HPDE6-E6E7 (cell line): ENCODE results near the gene PRR33.
"Not testable (repeated sequence)": the region's sequence is repeated elsewhere in the genome, so short reads cannot be mapped to it uniquely, and the experiment has no call there.

ENCODE experiments used
- DNase-seq: peaks from one replicate; pipeline ENCODE4 v3.0.0; 2011; ENCODE audit warnings: missing footprints; ENCODE audit errors: extremely low spot score

PRR33 gene

GRCh38 chr11:1889224-1889930 lies 2.3 kb downstream of the PRR33 start:
- DNase-seq = no peak

- DNase-seq = no peak
Measured at GRCh38 chr11:1888811-1889210, 2.9 kb downstream of the PRR33 start.

- DNase-seq = no peak
Measured at GRCh38 chr11:1888347-1888753, 3.3 kb downstream of the PRR33 start.

- no peak for DNase-seq
Measured at GRCh38 chr11:1887451-1888346, 4.0 kb downstream of the PRR33 start.

GRCh38 chr11:1886551-1886950 lies 5.1 kb downstream of the PRR33 start:
- DNase-seq = not testable (repeated sequence)

GRCh38 chr11:1884303-1884700 lies 7.4 kb downstream of the PRR33 start:
- DNase-seq = no peak

GRCh38 chr11:1883346-1884302 lies 8.1 kb downstream of the PRR33 start:
- no peak for DNase-seq

GRCh38 chr11:1882265-1883238 lies 9.1 kb downstream of the PRR33 start:
- DNase-seq = peak; percentile 71

- DNase-seq = no peak
Measured at GRCh38 chr11:1881442-1882264, 10.0 kb downstream of the PRR33 start.

GRCh38 chr11:1880746-1881441 lies 10.8 kb downstream of the PRR33 start:
- no peak for DNase-seq

GRCh38 chr11:1879941-1880720 lies 11.6 kb downstream of the PRR33 start:
- no peak for DNase-seq

- DNase-seq = no peak
Measured at GRCh38 chr11:1879342-1879940, 12.3 kb downstream of the PRR33 start.

GRCh38 chr11:1878137-1879031 lies 13.3 kb downstream of the PRR33 start:
- no peak for DNase-seq

GRCh38 chr11:1877211-1878136 lies 14.2 kb downstream of the PRR33 start:
- DNase-seq = no peak

- no peak for DNase-seq
Measured at GRCh38 chr11:1876361-1877063, 15.2 kb downstream of the PRR33 start.
